GM13976 (cell line): ENCODE results near the gene RITA1.
"Not testable (repeated sequence)": the region's sequence is repeated elsewhere in the genome, so short reads cannot be mapped to it uniquely, and the experiment has no call there.

Source experiments
- DNase-seq: peaks from one replicate; pipeline ENCODE4 v3.0.0; 2012; ENCODE audit warnings: low spot score
- in situ Hi-C: fragments of 300-500 bp; cut with MboI; formaldehyde crosslinking; loops from one replicate; pipeline ENCODE4 v1.12.0; 2022; ENCODE audit warnings: low sequenced_read_pairs, mixed read lengths, inconsistent platforms; ENCODE audit not compliant: unreplicated experiment
- TF ChIP-seq, protein P1 (sequence below): IDR thresholded peaks from 2 replicates; pipeline ENCODE4 v1.5.1; 2012; ENCODE audit warnings: borderline replicate concordance, mild to moderate bottlenecking; ENCODE audit not compliant: insufficient read depth; ENCODE audit errors: extremely low read depth, missing control alignments, control extremely low read depth

The RITA1 gene

GRCh38 chr12:113140706-113141105 lies 44.8 kb upstream of the RITA1 start:
- DNase-seq: no peak
- in situ Hi-C loops: no loop called here
- TF ChIP-seq, protein P1, sequence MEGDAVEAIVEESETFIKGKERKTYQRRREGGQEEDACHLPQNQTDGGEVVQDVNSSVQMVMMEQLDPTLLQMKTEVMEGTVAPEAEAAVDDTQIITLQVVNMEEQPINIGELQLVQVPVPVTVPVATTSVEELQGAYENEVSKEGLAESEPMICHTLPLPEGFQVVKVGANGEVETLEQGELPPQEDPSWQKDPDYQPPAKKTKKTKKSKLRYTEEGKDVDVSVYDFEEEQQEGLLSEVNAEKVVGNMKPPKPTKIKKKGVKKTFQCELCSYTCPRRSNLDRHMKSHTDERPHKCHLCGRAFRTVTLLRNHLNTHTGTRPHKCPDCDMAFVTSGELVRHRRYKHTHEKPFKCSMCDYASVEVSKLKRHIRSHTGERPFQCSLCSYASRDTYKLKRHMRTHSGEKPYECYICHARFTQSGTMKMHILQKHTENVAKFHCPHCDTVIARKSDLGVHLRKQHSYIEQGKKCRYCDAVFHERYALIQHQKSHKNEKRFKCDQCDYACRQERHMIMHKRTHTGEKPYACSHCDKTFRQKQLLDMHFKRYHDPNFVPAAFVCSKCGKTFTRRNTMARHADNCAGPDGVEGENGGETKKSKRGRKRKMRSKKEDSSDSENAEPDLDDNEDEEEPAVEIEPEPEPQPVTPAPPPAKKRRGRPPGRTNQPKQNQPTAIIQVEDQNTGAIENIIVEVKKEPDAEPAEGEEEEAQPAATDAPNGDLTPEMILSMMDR: no peak

- in situ Hi-C loops, DNase-seq: not testable (repeated sequence)
These were observed 43.8 kb upstream of the RITA1 start for GRCh38 chr12:113141716-113142115.

DNA sequence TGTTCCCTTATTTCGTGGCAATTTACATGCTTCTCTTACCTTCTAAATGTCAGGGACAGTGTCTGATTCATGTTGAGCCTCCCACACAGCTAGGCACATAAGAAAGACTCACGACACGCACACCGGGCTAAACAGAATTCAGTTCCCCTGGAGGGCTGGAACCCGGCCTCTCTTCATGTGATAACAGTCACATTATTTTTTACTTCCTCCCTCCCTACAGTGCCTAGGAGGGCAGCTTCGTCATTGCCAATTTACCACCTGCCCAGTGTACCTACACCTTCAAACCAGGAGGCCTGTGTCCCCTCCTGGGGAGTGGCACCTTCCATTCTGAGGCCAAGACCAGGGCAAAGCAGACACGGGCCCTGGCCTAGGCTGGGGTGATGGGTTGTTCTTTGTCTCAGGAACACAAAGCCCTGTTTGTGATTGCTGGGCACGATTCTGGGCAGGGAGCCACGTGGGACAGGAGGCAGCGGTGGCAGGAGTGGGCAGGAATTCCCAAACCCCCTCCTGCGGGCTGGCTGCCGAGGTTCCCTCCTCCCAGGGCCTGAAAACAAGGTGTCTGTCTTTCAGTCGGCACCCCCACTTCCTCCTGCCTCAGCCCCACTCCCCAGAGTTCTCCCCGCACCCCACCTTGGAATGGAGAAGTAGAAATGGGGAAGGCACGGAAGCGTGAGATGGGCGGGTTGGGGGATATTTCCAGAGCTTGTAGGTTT lies 43.2 kb upstream of the RITA1 start:
- DNase-seq: no peak
- in situ Hi-C loops: no loop called here

GRCh38 chr12:113142886-113143332 lies 42.6 kb upstream of the RITA1 start:
- TF ChIP-seq, protein P1: no peak
- in situ Hi-C loops: no loop called here
- DNase-seq: no peak

More for the DNA sequence above, 43.2 kb upstream of the RITA1 start:
- TF ChIP-seq, protein P1: no peak

GRCh38 chr12:113143959-113144358 lies 41.6 kb upstream of the RITA1 start:
- in situ Hi-C loops: no loop called here
- no peak for DNase-seq
- TF ChIP-seq, protein P1: no peak

- in situ Hi-C loops: no loop called here
These were observed 40.7 kb upstream of the RITA1 start for GRCh38 chr12:113144806-113145205.

GRCh38 chr12:113145720-113146551 lies 39.6 kb upstream of the RITA1 start:
- in situ Hi-C loops: no loop called here
- TF ChIP-seq, protein P1: no peak
- no peak for DNase-seq

More at GRCh38 chr12:113144806-113145205, 40.7 kb upstream of the RITA1 start:
- no peak for DNase-seq
- TF ChIP-seq, protein P1: no peak
